ENCODE data around the gene MYL12A. TPM values are rescaled to one million over a fixed set of nuclear protein-coding genes. Genes with fewer than 3 reads are reported as not detected.

Gene MYL12A
- total RNA-seq, 1 experiment from 2014 or later, result 314 TPM

DNA sequence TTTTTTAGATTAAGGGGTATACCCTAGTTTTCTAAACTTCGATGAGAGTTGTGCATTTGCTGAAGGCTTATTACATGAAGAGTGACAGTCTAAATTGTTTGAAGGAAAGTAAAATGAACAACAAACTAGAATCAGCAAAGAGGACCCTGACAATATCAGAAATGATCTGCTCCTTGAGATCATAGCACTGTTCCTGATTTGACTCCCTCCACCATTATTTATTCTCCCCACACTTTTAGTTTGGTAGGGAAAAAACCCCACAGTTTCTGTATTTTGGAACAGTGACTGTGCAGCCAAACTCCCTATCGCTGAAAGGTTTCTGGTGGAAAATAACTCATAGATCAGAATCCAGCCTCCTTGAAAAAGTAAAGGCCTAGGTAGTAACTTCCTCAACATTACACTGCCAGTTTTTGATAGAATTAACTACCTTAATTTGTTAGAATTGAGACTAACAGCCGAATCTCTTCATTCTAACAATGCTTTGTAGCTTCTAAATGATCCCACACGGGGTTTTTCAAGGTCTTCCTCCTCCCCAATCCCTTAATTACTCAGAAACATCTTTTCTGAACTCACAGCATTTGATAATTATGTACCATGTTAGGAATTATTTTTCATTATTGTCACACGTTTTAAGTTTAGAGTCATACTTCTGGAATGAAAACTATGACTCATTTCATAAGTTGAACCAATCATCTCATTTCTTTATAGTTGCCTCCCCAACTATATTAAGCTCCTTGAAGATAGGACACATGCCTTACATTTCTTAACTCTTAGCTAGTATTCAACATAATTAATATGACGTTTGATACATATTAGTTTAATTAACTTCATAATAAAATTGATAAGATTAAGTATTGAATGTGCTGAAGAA lies 2.9 kb downstream of the MYL12A start:
- no peak for ATAC-seq

More for the DNA sequence above, 2.9 kb downstream of the MYL12A start:
- Histone ChIP-seq H3K4me3 (replicated peaks in 1 of 2; ENCODE audit: low read depth in 1 of 2, low read length in 2 of 2) (peak overlapping the region in 1 of 2 experiments; percentile 40; a peak in 2 of 4 replicates), H3K27me3 (ENCODE audit: insufficient read depth, low read length) (no peaks in the 10 kb centered on the region), H2AFZ (ENCODE audit: low read depth, low read length, poor library complexity, severe bottlenecking) (no peak overlapping the region), H4K20me1 (ENCODE audit: insufficient read depth) (peaks cover 7% of the 10 kb centered on the region; the same call in 1 of the 2 replicates), H3K9ac (ENCODE audit: low read length) (peak overlapping the region; percentile 60), H3K4me1 (ENCODE audit: control insufficient read depth in 1 of 2, insufficient read depth in 2 of 2, low read length in 2 of 2) (peaks cover 42 to 51% of the 10 kb centered on the region in 2 experiments), H3K4me2 (ENCODE audit: low read length) (peak overlapping the region; percentile 71), H3K27ac (ENCODE audit: low read depth, low read length) (peak overlapping the region; percentile 90; the same call in 1 of the 2 replicates), H3K79me2 (ENCODE audit: insufficient read depth, low read length) (peaks cover 75% of the 10 kb centered on the region), H3K9me2 (ENCODE audit: insufficient read depth) (no peaks in the 10 kb centered on the region), H3K9me3 (ENCODE audit: control insufficient read depth in 1 of 2, insufficient read depth in 1 of 2, low read depth in 1 of 2, low read length in 2 of 2) (no peaks in the 10 kb centered on the region), H3K36me3 (ENCODE audit: control insufficient read depth in 1 of 2, insufficient read depth in 2 of 2, low read length in 2 of 2) (peaks cover 22 to 36% of the 10 kb centered on the region in 2 experiments; a peak in 3 of 4 replicates)
- POLR2A ChIA-PET, result interaction anchor here (0.8 to 3.4 kb wide), 4 partner anchors 10 to 415 kb away, joined by 3 to 20 read pairs (median 4); partner anchors contain the start of gene MYL12B
- BruUV-seq (replicated peaks), result no TSS peak
- no peak for TF ChIP-seq FOSL1 (IDR thresholded peaks at IDR 0.05; ENCODE audit: low read depth)
- TF ChIP-seq CEBPB (IDR thresholded peaks at IDR 0.05; ENCODE audit: low read depth), result no peak
- no peak for TF ChIP-seq RAD21 (IDR thresholded peaks at IDR 0.05; ENCODE audit: low read depth)
- TF ChIP-seq EZH2 (IDR thresholded peaks at IDR 0.05), result no peak
- TF ChIP-seq, protein P1, sequence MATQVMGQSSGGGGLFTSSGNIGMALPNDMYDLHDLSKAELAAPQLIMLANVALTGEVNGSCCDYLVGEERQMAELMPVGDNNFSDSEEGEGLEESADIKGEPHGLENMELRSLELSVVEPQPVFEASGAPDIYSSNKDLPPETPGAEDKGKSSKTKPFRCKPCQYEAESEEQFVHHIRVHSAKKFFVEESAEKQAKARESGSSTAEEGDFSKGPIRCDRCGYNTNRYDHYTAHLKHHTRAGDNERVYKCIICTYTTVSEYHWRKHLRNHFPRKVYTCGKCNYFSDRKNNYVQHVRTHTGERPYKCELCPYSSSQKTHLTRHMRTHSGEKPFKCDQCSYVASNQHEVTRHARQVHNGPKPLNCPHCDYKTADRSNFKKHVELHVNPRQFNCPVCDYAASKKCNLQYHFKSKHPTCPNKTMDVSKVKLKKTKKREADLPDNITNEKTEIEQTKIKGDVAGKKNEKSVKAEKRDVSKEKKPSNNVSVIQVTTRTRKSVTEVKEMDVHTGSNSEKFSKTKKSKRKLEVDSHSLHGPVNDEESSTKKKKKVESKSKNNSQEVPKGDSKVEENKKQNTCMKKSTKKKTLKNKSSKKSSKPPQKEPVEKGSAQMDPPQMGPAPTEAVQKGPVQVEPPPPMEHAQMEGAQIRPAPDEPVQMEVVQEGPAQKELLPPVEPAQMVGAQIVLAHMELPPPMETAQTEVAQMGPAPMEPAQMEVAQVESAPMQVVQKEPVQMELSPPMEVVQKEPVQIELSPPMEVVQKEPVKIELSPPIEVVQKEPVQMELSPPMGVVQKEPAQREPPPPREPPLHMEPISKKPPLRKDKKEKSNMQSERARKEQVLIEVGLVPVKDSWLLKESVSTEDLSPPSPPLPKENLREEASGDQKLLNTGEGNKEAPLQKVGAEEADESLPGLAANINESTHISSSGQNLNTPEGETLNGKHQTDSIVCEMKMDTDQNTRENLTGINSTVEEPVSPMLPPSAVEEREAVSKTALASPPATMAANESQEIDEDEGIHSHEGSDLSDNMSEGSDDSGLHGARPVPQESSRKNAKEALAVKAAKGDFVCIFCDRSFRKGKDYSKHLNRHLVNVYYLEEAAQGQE (IDR thresholded peaks at IDR 0.05; ENCODE audit: low read depth), result no peak
- no peak for TF ChIP-seq CBX3 (IDR thresholded peaks at IDR 0.05; ENCODE audit: low read depth)
- no peak for TF ChIP-seq ZNF274 (IDR thresholded peaks at IDR 0.05; ENCODE audit: low read depth, low read length)
- TF ChIP-seq POLR2AphosphoS5 (IDR thresholded peaks at IDR 0.05; ENCODE audit: low read depth, low read length), result no peak; the same call in 1 of the 2 replicates
- TF ChIP-seq SIN3A (IDR thresholded peaks at IDR 0.05; ENCODE audit: low read depth), result no peak
- TF ChIP-seq, protein P2, sequence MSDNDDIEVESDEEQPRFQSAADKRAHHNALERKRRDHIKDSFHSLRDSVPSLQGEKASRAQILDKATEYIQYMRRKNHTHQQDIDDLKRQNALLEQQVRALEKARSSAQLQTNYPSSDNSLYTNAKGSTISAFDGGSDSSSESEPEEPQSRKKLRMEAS (IDR thresholded peaks at IDR 0.05), result no peak
- no peak for TF ChIP-seq SRF (IDR thresholded peaks at IDR 0.05; ENCODE audit: low read depth)
- no peak for TF ChIP-seq TCF7L2 (IDR thresholded peaks at IDR 0.05; ENCODE audit: borderline replicate concordance, extremely low read depth, insufficient read depth, insufficient read length)
- TF ChIP-seq POLR2A (IDR thresholded peaks at IDR 0.05; ENCODE audit: borderline replicate concordance, extremely low read depth, insufficient read depth, insufficient read length), result no peak
- CTCF ChIA-PET, result interaction anchor here (1.0 to 1.1 kb wide), 3 partner anchors 9 to 415 kb away, joined by 3 to 5 read pairs (median 4); no protein-coding TSS in a partner anchor
- no peak for DNase-seq (ENCODE audit: low read depth, low spot score)
- intact Hi-C loops (cut with micrococcal nuclease), result no loop called here
- RAD21 ChIA-PET (ENCODE audit: low non-redundant PET in 1 of 2, low total read pairs in 2 of 2, uncharacterized antibody in 2 of 2, unreplicated experiment in 2 of 2), result no interaction called here

Measured in HCT116 (cell line).